Tongue (tissue), 2 donors: ENCODE measurements around the gene GEMIN4. TPM values are rescaled to one million over a fixed set of nuclear protein-coding genes. Genes with fewer than 3 reads are reported as not detected.
"Not testable (repeated sequence)": the region's sequence is repeated elsewhere in the genome, so short reads cannot be mapped to it uniquely, and the experiment has no call there.

Experiments used
- DNase-seq: peaks from one replicate; pipeline ENCODE4 v3.0.0-alpha.2; 2015
- total RNA-seq: library from RNA; depleted of rRNA; stranded (reverse); fragments of >200 nt; gene quantifications from one replicate; pipeline ENCODE4 v1.2.3, GENCODE V29; 2014

Gene GEMIN4
- total RNA-seq, 1 donor from 2014 or later = 11.4 TPM

- no peak for DNase-seq
Observed at GRCh38 chr17:699345-699744, 52.7 kb downstream of the GEMIN4 start.

GRCh38 chr17:698096-698495, 54.0 kb downstream of the GEMIN4 start:
- not testable (repeated sequence) for DNase-seq

- DNase-seq = no peak
Observed at GRCh38 chr17:697682-698081, 54.4 kb downstream of the GEMIN4 start.

- no peak for DNase-seq
Observed at GRCh38 chr17:696369-696768, 55.7 kb downstream of the GEMIN4 start.

Other genes starting within 250 kb of the GEMIN4 start
- gene VPS53, start 37.4 kb downstream of the GEMIN4 start, total RNA-seq = 25.3 TPM
- 9.7 TPM for gene TLCD3A, start 19.7 kb downstream of the GEMIN4 start, total RNA-seq
- gene GLOD4, start 30.0 kb upstream of the GEMIN4 start, total RNA-seq = 90.3 TPM
- gene MRM3, start 30.1 kb upstream of the GEMIN4 start, total RNA-seq = 23.3 TPM
- gene NXN, start 227.5 kb upstream of the GEMIN4 start, total RNA-seq = 67.8 TPM
- gene TIMM22, start 244.9 kb upstream of the GEMIN4 start, total RNA-seq = 16.4 TPM